Measurements from ENCODE around the gene TRANK1.
"Not testable (repeated sequence)": the region's sequence is repeated elsewhere in the genome, so short reads cannot be mapped to it uniquely, and the experiment has no call there.

Gene TRANK1

DNA sequence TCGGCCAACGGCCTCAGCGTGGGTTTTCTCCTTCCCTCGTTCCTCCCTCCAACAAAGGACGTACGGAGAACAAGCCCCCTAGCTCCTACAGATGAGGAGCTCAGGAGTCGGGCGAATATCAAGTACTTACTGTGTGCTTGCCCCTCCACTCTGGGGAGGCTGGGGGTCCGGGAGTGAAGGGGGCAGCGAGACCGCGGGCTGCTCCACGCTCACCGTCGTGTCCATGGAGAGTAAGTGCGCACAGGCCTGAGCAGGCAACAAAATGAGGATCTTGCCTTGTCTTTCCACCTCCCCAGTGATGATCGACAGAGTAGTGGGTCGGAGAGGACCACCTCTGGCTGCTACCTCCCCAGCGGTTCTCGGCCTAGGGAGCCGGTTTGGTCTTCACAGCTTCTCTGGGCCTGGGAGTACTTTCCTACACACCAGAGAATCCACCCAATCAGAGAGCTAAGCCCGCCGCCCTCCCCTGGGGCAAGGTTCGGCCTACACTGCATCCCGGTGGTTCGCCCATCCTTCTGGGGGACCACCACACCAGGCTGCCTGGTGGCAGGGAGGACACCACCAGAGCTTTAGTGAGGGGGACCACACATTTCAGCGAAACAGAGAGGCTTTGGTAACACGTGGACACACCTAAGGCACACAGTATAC lies 603 bp upstream of the TRANK1 start:
- Histone ChIP-seq H3K4me1 (ENCODE audit: insufficient read depth, low read length) (no peaks in the 10 kb centered on the region), H3K36me3 (ENCODE audit: insufficient read depth, low read length) (no peaks in the 10 kb centered on the region), H3K9me3 (ENCODE audit: low read length) (peaks cover 20% of the 10 kb centered on the region), H3K4me3 (ENCODE audit: low read length) (no peak overlapping the region), H2AFZ (ENCODE audit: low read depth, low read length) (no peak overlapping the region), H3K27me3 (ENCODE audit: insufficient read depth, low read length) (no peaks in the 10 kb centered on the region)

DNA sequence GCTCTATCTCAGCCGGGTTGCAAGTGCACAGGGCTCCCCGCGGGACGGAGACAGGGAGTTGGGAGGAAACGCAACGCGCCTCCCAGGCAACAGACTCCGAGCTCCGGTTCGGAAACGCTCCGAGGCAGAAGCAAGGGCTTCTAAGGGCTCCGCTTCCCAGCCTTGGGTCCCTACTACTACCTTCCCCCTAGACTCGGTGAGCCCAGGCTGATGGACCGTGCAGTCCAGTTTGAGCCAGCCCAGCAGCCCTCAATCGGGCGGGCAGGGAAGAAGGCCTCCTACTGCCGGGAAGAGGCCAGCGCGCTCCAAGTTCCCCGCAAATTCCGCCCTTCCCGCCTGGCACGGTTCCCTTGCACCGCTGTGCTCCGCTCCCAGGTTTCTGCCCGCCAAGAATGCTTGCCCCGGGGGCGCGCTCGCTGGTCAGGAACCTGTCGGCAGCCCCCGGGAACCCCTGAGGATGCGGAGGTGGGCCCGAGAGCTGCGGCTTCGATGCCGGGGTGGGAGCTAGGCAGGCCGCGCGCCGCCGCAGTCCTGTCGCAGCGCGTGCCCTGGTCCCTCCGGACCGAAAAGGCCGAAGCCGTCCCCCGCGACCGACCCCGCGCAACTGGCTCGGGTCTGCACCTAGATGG lies 728 bp downstream of the TRANK1 start:
- H3K9me3 ChIP-seq (ENCODE audit: low read length) = peaks cover 20% of the 10 kb centered on the region
- no peaks in the 10 kb centered on the region for H3K36me3 ChIP-seq (ENCODE audit: insufficient read depth, low read length)
- no peaks in the 10 kb centered on the region for H3K4me1 ChIP-seq (ENCODE audit: insufficient read depth, low read length)
- no peak overlapping the region for H3K4me3 ChIP-seq (ENCODE audit: low read length)
- H3K27me3 ChIP-seq (ENCODE audit: insufficient read depth, low read length) = no peaks in the 10 kb centered on the region
- H2AFZ ChIP-seq (ENCODE audit: low read depth, low read length) = no peak overlapping the region

DNA sequence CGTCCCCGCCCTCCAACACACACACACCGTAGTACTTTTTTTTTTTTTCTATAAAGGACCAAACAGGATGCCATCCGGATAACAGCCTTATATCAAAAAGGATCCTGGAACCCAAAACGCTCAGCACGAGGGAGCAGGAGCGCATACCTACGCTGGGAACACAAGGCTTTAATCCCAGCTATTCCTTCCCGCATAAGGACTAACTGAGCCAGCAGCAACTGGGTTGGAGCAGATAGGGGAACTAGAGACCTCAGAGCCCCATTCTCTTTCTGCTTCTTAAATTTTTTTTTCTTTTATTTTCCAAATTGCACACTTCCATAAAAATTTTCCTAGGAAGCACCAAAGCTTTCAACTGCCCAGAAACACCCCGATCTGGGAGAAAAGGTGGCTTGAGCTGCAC lies 1.3 kb downstream of the TRANK1 start:
- no peaks in the 10 kb centered on the region for H3K27me3 ChIP-seq (ENCODE audit: insufficient read depth, low read length)
- H3K36me3 ChIP-seq (ENCODE audit: insufficient read depth, low read length) = no peaks in the 10 kb centered on the region
- H3K4me1 ChIP-seq (ENCODE audit: insufficient read depth, low read length) = no peaks in the 10 kb centered on the region
- no peak overlapping the region for H2AFZ ChIP-seq (ENCODE audit: low read depth, low read length)
- H3K4me3 ChIP-seq (ENCODE audit: low read length) = no peak overlapping the region
- peaks cover 20% of the 10 kb centered on the region for H3K9me3 ChIP-seq (ENCODE audit: low read length)

DNA sequence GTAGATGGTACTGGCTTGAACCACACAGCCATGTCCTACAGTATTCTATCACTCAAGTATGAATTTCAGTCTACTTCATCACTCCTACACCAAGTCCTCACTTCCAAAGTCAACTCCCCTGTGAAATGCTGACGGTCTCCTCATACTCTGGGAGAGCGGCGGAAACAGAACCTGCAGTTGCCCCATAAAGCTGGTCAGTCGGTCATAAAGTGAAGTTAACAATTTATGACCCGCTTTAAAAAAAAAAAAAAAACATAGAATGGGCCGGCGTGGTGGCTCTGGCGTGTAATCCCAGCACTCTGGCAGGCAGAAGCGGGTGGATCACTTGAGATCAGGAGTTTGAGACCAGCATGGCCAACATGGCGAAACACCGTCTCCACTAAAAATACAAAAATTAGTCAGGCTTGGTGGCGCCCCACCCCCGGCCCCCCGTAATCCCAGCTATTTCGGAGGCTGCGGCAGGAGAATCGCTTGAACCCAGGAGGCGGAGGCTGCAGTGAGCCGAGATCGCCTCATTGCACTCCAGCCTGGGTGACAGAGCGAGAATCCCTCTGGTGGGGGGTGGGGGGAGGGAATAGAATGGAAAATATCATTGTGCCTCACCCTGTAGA lies 2.1 kb downstream of the TRANK1 start:
- H3K9me3 ChIP-seq (ENCODE audit: low read length) = peaks cover 20% of the 10 kb centered on the region
- no peaks in the 10 kb centered on the region for H3K4me1 ChIP-seq (ENCODE audit: insufficient read depth, low read length)
- no peak overlapping the region for H2AFZ ChIP-seq (ENCODE audit: low read depth, low read length)
- no peak overlapping the region for H3K4me3 ChIP-seq (ENCODE audit: low read length)
- H3K27me3 ChIP-seq (ENCODE audit: insufficient read depth, low read length) = no peaks in the 10 kb centered on the region
- H3K36me3 ChIP-seq (ENCODE audit: insufficient read depth, low read length) = no peaks in the 10 kb centered on the region

DNA sequence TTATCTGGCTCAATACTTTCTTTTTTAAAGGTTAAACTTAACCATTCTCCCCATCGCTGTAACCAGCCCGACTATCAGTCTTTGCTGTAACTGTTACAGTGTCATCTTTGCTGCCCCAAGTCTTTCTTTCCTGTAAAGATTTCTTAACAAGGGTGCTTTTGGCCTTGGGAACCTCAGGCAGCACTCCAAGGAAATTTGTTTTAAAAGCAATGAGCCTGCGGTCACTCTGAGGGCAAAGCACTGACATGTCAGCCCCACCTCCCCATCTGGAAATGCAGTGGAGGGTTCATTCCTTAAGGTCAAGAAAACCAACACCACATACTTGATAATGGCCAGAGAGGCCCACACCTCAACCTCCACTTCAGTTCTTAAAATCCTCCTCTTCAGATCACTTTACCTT lies 3.2 kb downstream of the TRANK1 start:
- no peaks in the 10 kb centered on the region for H3K36me3 ChIP-seq (ENCODE audit: insufficient read depth, low read length)
- H3K4me1 ChIP-seq (ENCODE audit: insufficient read depth, low read length) = no peaks in the 10 kb centered on the region
- H3K9me3 ChIP-seq (ENCODE audit: low read length) = peaks cover 18% of the 10 kb centered on the region
- H3K27me3 ChIP-seq (ENCODE audit: insufficient read depth, low read length) = no peaks in the 10 kb centered on the region
- H3K4me3 ChIP-seq (ENCODE audit: low read length) = no peak overlapping the region
- no peak overlapping the region for H2AFZ ChIP-seq (ENCODE audit: low read depth, low read length)

DNA sequence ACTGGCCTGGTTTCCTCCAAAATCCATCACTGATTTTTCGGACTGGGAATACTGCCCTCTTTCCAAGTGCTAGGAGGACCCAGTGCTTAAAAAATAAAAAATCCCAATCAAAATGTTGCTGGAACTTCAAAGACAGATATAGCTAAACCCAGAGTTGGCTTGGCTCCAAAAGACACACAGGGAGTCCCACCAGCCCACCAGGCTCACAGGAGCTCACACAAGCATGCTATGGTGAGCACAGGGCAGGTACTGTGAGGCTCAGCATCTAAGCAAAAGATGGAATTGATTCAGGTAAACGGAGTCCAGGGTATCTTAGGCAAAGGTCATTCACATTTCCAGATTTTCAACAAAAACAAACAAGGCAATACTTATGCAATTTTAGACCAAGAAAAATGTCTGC lies 3.7 kb downstream of the TRANK1 start:
- Histone ChIP-seq H3K4me3 (ENCODE audit: low read length) (no peak overlapping the region), H3K27me3 (ENCODE audit: insufficient read depth, low read length) (no peaks in the 10 kb centered on the region), H3K36me3 (ENCODE audit: insufficient read depth, low read length) (no peaks in the 10 kb centered on the region)

DNA sequence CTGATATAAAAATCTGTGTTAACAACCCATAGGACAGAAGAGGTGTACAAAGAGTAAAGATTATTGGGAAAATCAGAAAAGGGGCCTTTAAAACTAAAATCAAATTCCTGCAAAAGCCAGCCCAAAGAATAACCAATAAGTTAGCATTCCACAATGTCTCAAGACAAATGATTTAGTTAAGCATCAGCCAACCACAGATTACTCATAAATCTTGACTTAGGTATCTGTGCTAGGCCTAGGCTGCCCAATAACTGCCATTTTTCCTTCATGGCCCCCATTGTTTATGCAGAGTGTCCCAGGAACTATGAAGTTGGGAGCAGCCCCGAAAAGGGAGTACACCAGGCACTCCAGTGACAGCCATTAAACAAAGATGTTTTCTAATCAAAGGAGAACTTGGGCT lies 7.4 kb downstream of the TRANK1 start:
- Histone ChIP-seq H3K27me3 (ENCODE audit: insufficient read depth, low read length) (no peaks in the 10 kb centered on the region), H3K9me3 (ENCODE audit: low read length) (no peaks in the 10 kb centered on the region), H2AFZ (ENCODE audit: low read depth, low read length) (no peak overlapping the region), H3K4me3 (ENCODE audit: low read length) (no peak overlapping the region), H3K4me1 (ENCODE audit: insufficient read depth, low read length) (peaks cover 5% of the 10 kb centered on the region), H3K36me3 (ENCODE audit: insufficient read depth, low read length) (no peaks in the 10 kb centered on the region)

More for the DNA sequence above, 3.7 kb downstream of the TRANK1 start:
- no peak overlapping the region for H2AFZ ChIP-seq (ENCODE audit: low read depth, low read length)
- H3K4me1 ChIP-seq (ENCODE audit: insufficient read depth, low read length) = no peaks in the 10 kb centered on the region
- H3K9me3 ChIP-seq (ENCODE audit: low read length) = peaks cover 18% of the 10 kb centered on the region

DNA sequence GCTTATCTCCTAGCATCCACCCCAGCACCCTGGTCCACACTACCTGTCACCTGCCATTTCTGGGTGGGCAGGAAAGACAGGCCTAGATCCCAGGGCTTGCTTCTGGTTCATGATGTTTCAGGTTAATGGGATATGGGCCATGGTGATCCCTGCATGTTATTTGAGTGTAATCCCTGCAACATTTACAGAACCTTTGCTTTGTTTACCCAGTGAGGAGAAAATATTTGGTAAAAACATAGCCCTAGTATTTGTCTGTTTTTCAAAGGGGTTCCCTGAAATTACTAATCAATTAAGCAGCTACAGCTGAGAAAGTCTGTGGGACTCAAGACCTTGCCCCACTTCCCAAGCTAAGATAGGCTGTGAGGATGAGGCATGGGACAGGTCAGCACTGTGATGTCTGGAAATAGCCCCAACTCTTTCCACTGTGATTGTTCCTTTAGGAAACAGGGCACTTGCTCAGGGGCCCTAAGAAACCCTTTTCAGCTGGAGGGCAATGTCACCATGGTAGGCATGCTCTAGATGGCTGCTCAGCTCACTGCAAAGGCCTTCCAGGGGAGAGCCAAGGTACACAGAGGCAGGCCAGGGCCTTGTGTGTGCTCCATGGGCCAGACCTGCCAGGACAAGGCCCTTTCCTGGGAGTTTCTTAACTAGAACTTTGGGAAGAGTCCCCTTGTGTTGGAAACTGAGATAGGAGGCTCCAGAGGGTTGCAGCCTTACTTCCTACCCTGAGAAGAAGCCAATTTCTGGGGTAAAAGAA lies 11.1 kb downstream of the TRANK1 start:
- H3K4me1 ChIP-seq (ENCODE audit: insufficient read depth, low read length) = peaks cover 6% of the 10 kb centered on the region
- H3K4me3 ChIP-seq (ENCODE audit: low read length) = no peak overlapping the region
- no peaks in the 10 kb centered on the region for H3K36me3 ChIP-seq (ENCODE audit: insufficient read depth, low read length)
- H3K9me3 ChIP-seq (ENCODE audit: low read length) = no peaks in the 10 kb centered on the region
- H2AFZ ChIP-seq (ENCODE audit: low read depth, low read length) = no peak overlapping the region
- H3K27me3 ChIP-seq (ENCODE audit: insufficient read depth, low read length) = no peaks in the 10 kb centered on the region

DNA sequence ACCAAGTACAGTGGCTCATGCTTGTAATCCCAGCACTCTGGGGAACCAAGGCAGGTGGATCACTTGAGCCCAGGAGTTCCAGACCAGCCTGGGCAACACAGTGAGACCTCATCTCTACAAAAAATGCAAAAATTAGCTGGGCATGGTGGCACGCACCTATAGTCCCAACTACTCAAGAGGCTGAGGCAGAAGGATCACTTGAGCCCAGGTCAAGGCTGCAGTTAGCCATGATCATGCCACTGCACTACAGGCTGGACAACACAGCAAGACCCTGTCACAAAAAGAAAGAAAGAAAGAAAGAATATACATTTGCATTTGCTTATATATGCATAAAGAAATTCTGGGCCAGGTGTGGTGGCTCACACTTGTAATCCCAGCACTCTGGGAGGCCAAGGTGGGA lies 13.4 kb downstream of the TRANK1 start:
- not testable (repeated sequence) for H3K36me3 ChIP-seq (ENCODE audit: insufficient read depth, low read length); H3K9me3 ChIP-seq (ENCODE audit: low read length); H3K4me3 ChIP-seq (ENCODE audit: low read length); H2AFZ ChIP-seq (ENCODE audit: low read depth, low read length); H3K4me1 ChIP-seq (ENCODE audit: insufficient read depth, low read length); H3K27me3 ChIP-seq (ENCODE audit: insufficient read depth, low read length)

DNA sequence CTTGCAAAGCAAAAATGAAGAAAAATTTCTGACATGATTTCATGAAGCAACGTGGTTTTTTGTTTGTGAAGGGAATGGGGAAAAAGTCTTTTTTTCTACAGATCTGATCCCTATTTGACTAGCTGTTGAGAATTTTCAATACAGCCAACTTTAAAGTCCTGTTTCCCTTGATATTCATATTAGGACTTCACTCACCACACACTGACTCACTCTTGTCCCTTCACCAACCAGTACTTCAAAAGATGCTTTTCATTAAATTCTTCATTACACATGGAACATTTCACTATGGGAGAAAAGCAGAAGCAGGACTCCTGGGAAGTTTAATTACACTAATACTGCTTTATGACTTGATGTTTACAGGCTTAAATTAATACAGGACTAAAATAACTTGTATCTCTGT lies 16.6 kb downstream of the TRANK1 start:
- Histone ChIP-seq H3K4me3 (ENCODE audit: low read length) (no peak overlapping the region), H3K27me3 (ENCODE audit: insufficient read depth, low read length) (no peaks in the 10 kb centered on the region), H2AFZ (ENCODE audit: low read depth, low read length) (no peak overlapping the region), H3K4me1 (ENCODE audit: insufficient read depth, low read length) (peaks cover 6% of the 10 kb centered on the region), H3K36me3 (ENCODE audit: insufficient read depth, low read length) (no peaks in the 10 kb centered on the region), H3K9me3 (ENCODE audit: low read length) (no peaks in the 10 kb centered on the region)

DNA sequence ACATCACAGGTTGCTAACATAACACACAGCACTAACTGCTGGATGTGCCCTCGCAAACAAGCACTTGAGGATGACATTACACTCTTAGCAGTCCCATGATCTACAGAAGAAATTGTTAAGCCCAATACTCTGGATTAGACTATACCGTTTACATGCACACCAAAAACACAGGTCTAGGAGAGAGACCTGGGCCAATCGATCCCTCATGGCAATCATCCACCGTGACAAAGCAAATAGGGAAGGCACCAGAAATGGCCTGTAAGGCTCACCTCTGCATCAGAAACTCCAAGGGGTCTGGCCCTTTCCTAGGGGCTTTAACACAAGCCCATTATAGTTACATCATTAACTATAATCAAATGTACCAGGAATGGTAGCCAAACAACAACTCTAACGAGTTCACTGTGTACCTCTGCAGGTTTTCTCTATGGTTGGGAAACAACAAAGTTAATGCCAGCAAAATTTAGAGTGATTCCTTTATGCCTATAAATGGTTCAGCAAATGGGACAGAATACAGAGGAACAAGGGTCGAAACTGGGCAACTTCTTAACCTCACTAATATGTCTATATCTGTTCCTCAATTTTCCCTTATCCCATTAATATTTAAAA lies 18.5 kb downstream of the TRANK1 start:
- no peak overlapping the region for H3K4me3 ChIP-seq (ENCODE audit: low read length)
- H3K9me3 ChIP-seq (ENCODE audit: low read length) = no peaks in the 10 kb centered on the region
- H3K27me3 ChIP-seq (ENCODE audit: insufficient read depth, low read length) = no peaks in the 10 kb centered on the region
- no peaks in the 10 kb centered on the region for H3K4me1 ChIP-seq (ENCODE audit: insufficient read depth, low read length)
- H3K36me3 ChIP-seq (ENCODE audit: insufficient read depth, low read length) = no peaks in the 10 kb centered on the region
- H2AFZ ChIP-seq (ENCODE audit: low read depth, low read length) = no peak overlapping the region

DNA sequence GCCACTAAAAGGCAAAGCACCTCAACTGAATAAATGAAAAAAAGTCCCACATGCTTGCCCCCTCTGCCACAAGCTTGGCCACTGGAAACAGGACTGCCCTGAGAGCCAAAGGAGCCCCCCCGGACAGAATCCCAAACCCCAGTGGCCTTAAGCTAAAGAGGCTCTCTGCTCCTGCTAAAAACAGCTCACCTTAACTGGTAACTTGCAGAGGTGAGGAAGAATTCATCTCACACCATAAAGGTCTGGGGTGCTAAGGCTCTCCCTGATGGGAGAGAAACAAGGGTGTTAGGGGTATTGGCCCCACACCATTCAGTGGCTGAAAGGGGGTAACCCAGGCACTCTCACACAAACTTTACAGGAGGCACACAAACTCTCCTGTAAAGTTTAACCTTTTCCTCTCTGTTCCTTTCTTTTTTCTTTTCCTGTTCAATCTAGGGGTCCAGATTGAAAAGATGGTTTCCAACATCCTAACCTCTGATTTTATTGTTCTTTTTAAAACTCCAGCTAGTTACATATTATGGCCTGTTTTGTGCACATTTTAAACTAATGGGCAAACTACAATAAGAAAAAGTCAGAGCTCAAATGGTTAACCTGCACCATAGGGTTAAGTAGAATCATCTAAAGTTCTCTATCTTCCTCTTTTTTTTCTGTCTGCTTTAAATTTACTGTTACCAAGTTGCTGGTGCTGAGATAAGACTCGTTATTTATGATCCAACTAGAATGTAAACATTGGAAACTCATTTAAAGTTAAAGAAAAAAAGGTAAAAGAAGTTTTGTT lies 19.9 kb downstream of the TRANK1 start:
- Histone ChIP-seq H3K4me1 (ENCODE audit: insufficient read depth, low read length) (no peaks in the 10 kb centered on the region), H3K4me3 (ENCODE audit: low read length) (no peak overlapping the region), H3K36me3 (ENCODE audit: insufficient read depth, low read length) (no peaks in the 10 kb centered on the region), H3K9me3 (ENCODE audit: low read length) (no peaks in the 10 kb centered on the region), H2AFZ (ENCODE audit: low read depth, low read length) (no peak overlapping the region), H3K27me3 (ENCODE audit: insufficient read depth, low read length) (no peaks in the 10 kb centered on the region)
